GM23248 (cell line): ENCODE results near the gene TRIM69. TPM values are rescaled to one million over a fixed set of nuclear protein-coding genes. Genes with fewer than 3 reads are reported as not detected.
"Not testable (repeated sequence)": the region's sequence is repeated elsewhere in the genome, so short reads cannot be mapped to it uniquely, and the experiment has no call there.

Experiments
- DNase-seq: peaks from one replicate; pipeline ENCODE4 v3.0.0-alpha.2; 2015
- H2AFZ ChIP-seq: fragments of 200-600 bp; sonication (generic); 2 replicates; pipeline ENCODE4 v1.6.1; 2016; ENCODE audit warnings: antibody characterized with exemption
- H3F3A ChIP-seq: fragments of 200-600 bp; sonication (generic); 2 replicates; pipeline ENCODE4 v1.6.1; 2016; ENCODE audit warnings: mild to moderate bottlenecking, antibody characterized with exemption, mixed run types; ENCODE audit not compliant: insufficient read depth
- H3K27ac ChIP-seq: fragments of 200-600 bp; sonication (generic); 2 replicates; pipeline ENCODE4 v1.5.1; 2016; ENCODE audit warnings: mild to moderate bottlenecking
- H3K27me3 ChIP-seq: fragments of 200-600 bp; sonication (generic); replicated peaks from 2 replicates; pipeline ENCODE4 v1.6.1; 2016; ENCODE audit warnings: mild to moderate bottlenecking; ENCODE audit not compliant: insufficient read depth
- H3K36me3 ChIP-seq: fragments of 200-600 bp; sonication (generic); 2 replicates; pipeline ENCODE4 v1.6.1; 2016; ENCODE audit warnings: low read depth, mild to moderate bottlenecking
- H3K4me1 ChIP-seq: fragments of 200-600 bp; sonication (generic); 2 replicates; pipeline ENCODE4 v1.6.1; 2016; ENCODE audit warnings: mild to moderate bottlenecking; ENCODE audit not compliant: insufficient read depth
- H3K4me2 ChIP-seq: fragments of 200-600 bp; sonication (generic); one replicate; pipeline ENCODE4 v1.6.1; 2016; ENCODE audit warnings: mild to moderate bottlenecking; ENCODE audit not compliant: unreplicated experiment
- H3K4me3 ChIP-seq: fragments of 200-600 bp; sonication (generic); 2 replicates; pipeline ENCODE4 v1.5.1; 2016; ENCODE audit warnings: mild to moderate bottlenecking
- H3K79me2 ChIP-seq: fragments of 200-600 bp; sonication (generic); 2 replicates; pipeline ENCODE4 v1.6.1; 2016; ENCODE audit warnings: mild to moderate bottlenecking; ENCODE audit not compliant: insufficient read depth
- H3K9ac ChIP-seq: fragments of 200-600 bp; sonication (generic); 2 replicates; pipeline ENCODE4 v1.6.1; 2016; ENCODE audit warnings: mild to moderate bottlenecking
- H3K9me2 ChIP-seq: fragments of 200-600 bp; sonication (generic); 2 replicates; pipeline ENCODE4 v1.6.1; 2016; ENCODE audit warnings: mixed run types, mild to moderate bottlenecking, moderate library complexity; ENCODE audit not compliant: insufficient read depth
- H3K9me3 ChIP-seq: fragments of 200-600 bp; sonication (generic); one replicate; pipeline ENCODE4 v1.6.1; 2017; ENCODE audit warnings: low read depth
- H4K20me1 ChIP-seq: fragments of 200-600 bp; sonication (generic); 2 replicates; pipeline ENCODE4 v1.6.0; 2016; ENCODE audit not compliant: insufficient read depth
- EZH2 ChIP-seq: fragments of 200-600 bp; sonication (generic); IDR thresholded peaks from 2 replicates; pipeline ENCODE4 v1.6.1; 2018; ENCODE audit warnings: antibody characterized with exemption, mild to moderate bottlenecking; ENCODE audit not compliant: insufficient read depth, poor library complexity, severe bottlenecking
- EZH2phosphoT487 ChIP-seq: fragments of 200-600 bp; sonication (generic); IDR thresholded peaks from 2 replicates; pipeline ENCODE4 v1.6.1; 2018; ENCODE audit warnings: antibody characterized with exemption, moderate library complexity, mild to moderate bottlenecking, low read depth; ENCODE audit not compliant: insufficient read depth
- WGBS, 2 experiments: methylation state at CpG; one replicate each; pipeline ENCODE4 v1.1.6; 2015 to 2017; ENCODE audit warnings: low lambda C conversion rate in 2 of 2, low coverage in 1 of 2; ENCODE audit errors: missing lambda C conversion rate in 2 of 2; 5-methylcytosine and 5-hydroxymethylcytosine counted together
- in situ Hi-C: fragments of 300-500 bp; cut with MboI; formaldehyde crosslinking; loops from 2 replicates; pipeline ENCODE4 v1.15.0; 2020
- polyA plus RNA-seq: library from polyadenylated mRNA; unstranded; fragments of >200 nt; fragmentation: Nextera tagmentation; extraction: Ambion mirVana; gene quantifications from 2 replicates; pipeline ENCODE4 v1.2.1, GENCODE V29; 2016
- total RNA-seq: library from RNA; depleted of rRNA; stranded (reverse); fragments of >200 nt; shearing (Covaris generic); gene quantifications from 2 replicates; pipeline ENCODE4 v1.2.3, GENCODE V29; 2014

The TRIM69 gene
- total and polyA plus RNA-seq, 2 experiments from 2014 or later: 8.9 to 9.2 TPM

- no peak overlapping the region for H3K4me2 ChIP-seq
- WGBS, 2 experiments: 59 to 68% methylated on average over 8 of the region's 8 CpGs
Measured at GRCh38 chr15:44735482-44736180, 697 bp upstream of the TRIM69 start.

GRCh38 chr15:44738340-44738984 lies 2.1 kb downstream of the TRIM69 start:
- Histone ChIP-seq H3K36me3 (no peaks in the 10 kb centered on the region), H3K9ac (no peak overlapping the region), H4K20me1 (no peaks in the 10 kb centered on the region), H3K27me3 (no peaks in the 10 kb centered on the region), H3F3A (no peaks in the 10 kb centered on the region), H3K4me3 (no peak overlapping the region), H3K79me2 (no peaks in the 10 kb centered on the region), H3K27ac (no peak overlapping the region), H3K4me2 (no peak overlapping the region), H3K9me2 (no peaks in the 10 kb centered on the region), H3K9me3 (no peaks in the 10 kb centered on the region), H2AFZ (no peak overlapping the region; the same call in 1 of the 2 replicates), H3K4me1 (no peaks in the 10 kb centered on the region)
- WGBS, 2 experiments: 57 to 65% methylated on average over 3 of the region's 3 CpGs
- in situ Hi-C loops: loop anchor here (10.0 to 25.0 kb wide), 2 partner anchors 74 to 151 kb away; partner anchors contain the start of gene SPG11
- DNase-seq: peak; percentile 60
- no peak for TF ChIP-seq EZH2phosphoT487
- no peak for TF ChIP-seq EZH2

More at GRCh38 chr15:44735482-44736180, 697 bp upstream of the TRIM69 start:
- H4K20me1 ChIP-seq: no peaks in the 10 kb centered on the region
- H3F3A ChIP-seq: no peaks in the 10 kb centered on the region
- peak overlapping the region; percentile 48 for H2AFZ ChIP-seq
- no peaks in the 10 kb centered on the region for H3K27me3 ChIP-seq
- H3K4me3 ChIP-seq: no peak overlapping the region
- no peak overlapping the region for H3K27ac ChIP-seq
- in situ Hi-C loops: loop anchor here (10.0 to 25.0 kb wide), 2 partner anchors 71 to 148 kb away; partner anchors contain the start of gene SPG11
- no peak for TF ChIP-seq EZH2
- H3K4me1 ChIP-seq: no peaks in the 10 kb centered on the region
- no peaks in the 10 kb centered on the region for H3K9me2 ChIP-seq
- peaks cover 1% of the 10 kb centered on the region for H3K79me2 ChIP-seq
- H3K36me3 ChIP-seq: no peaks in the 10 kb centered on the region
- peak; percentile 49 for DNase-seq
- no peak overlapping the region for H3K9ac ChIP-seq
- H3K9me3 ChIP-seq: no peaks in the 10 kb centered on the region

- in situ Hi-C loops: loop anchor here (10.0 to 25.0 kb wide), 2 partner anchors 75 to 152 kb away; partner anchors contain the start of gene SPG11
- not testable (repeated sequence) for H2AFZ ChIP-seq, H3K36me3 ChIP-seq, DNase-seq, H3K4me3 ChIP-seq, H3K27me3 ChIP-seq, H3K27ac ChIP-seq, H3K4me1 ChIP-seq, H3K79me2 ChIP-seq, H3F3A ChIP-seq, H3K9me3 ChIP-seq, H4K20me1 ChIP-seq, H3K4me2 ChIP-seq, H3K9me2 ChIP-seq, H3K9ac ChIP-seq
- WGBS, 2 experiments: 66 to 72% methylated on average over 19 to 23 of the region's 24 CpGs
Measured at GRCh38 chr15:44739222-44739847, 3.0 kb downstream of the TRIM69 start.

- H3K9ac ChIP-seq, H3K9me3 ChIP-seq, H3K36me3 ChIP-seq, H2AFZ ChIP-seq, H3K9me2 ChIP-seq, H4K20me1 ChIP-seq, H3K4me3 ChIP-seq, H3F3A ChIP-seq, H3K27ac ChIP-seq, H3K4me2 ChIP-seq, H3K79me2 ChIP-seq, DNase-seq, H3K4me1 ChIP-seq, H3K27me3 ChIP-seq: not testable (repeated sequence)
- in situ Hi-C loops: loop anchor here (25.0 kb wide), 1 partner anchor 156 kb away; no protein-coding TSS in a partner anchor
- WGBS, 2 experiments: 65 to 72% methylated on average over 2 of the region's 2 CpGs
Measured at GRCh38 chr15:44743454-44743853, 7.1 kb downstream of the TRIM69 start.
